Measurements from ENCODE around the gene BABAM2.

The BABAM2 gene

GRCh38 chr2:28172114-28172898 lies 281.8 kb downstream of the BABAM2 start:
- DNase-seq, result no peak

- no peak for DNase-seq
These were observed 282.8 kb downstream of the BABAM2 start for GRCh38 chr2:28173377-28173776.

GRCh38 chr2:28174211-28174610 lies 283.7 kb downstream of the BABAM2 start:
- no peak for DNase-seq

DNA sequence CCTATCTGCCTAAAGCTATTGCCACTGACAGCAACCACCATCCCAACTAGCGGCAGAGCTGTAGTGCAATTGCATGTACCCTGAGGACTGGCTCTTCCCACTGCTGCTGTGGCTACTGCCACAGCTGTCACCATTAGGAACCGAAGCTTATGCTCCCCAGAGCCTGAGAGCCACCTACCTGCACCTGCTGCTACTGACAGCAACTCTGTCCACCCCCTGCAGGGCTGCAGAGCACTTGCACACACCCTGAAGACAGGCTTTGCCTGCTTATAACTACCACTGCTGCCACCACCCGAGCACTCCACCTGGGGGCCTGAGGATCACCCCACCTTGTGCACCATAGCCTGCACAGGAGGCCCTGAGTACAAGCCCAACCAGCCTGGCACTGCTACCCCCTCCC lies 284.5 kb downstream of the BABAM2 start:
- DNase-seq, result no peak

GRCh38 chr2:28178946-28179345 lies 288.4 kb downstream of the BABAM2 start:
- no peak for DNase-seq

GRCh38 chr2:28181801-28182200 lies 291.3 kb downstream of the BABAM2 start:
- DNase-seq, result no peak

DNA sequence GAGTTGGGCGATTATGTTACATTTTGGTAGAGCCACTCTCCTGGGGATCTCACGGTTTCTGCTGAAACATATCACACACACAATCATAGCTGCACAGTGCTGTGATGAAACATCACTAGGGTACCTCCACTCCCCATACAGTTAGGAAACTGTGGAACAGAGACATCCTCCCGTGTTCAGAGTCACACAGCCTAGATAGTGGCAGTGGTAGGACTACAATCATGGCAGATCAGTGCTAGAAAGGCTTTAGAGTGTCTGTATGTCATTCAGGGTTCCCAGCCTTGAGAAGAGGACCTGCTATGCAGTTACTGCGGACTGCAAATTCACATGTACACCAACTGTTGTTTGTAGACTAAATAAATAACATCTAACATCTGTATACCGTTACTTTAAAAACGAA lies 291.8 kb downstream of the BABAM2 start:
- DNase-seq, result no peak

DNA sequence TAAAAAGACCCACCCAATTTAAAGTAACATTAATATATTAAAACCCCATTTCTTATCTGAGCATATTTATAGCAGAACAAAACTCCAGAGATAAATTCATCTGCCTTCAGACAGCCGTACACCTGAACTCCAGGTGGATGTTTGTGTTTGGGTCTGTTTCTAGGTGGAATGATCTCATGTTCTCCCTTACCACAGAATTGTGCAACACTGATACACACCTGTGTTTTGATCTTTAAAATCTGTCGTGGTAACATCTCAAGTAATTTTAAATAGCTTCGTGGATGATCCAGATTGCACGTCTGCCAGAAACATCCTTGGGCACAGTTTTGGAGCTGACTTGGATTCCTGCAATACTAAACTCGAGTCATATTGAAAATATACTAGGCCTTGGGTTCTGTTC lies 294.6 kb downstream of the BABAM2 start:
- no peak for DNase-seq

DNA sequence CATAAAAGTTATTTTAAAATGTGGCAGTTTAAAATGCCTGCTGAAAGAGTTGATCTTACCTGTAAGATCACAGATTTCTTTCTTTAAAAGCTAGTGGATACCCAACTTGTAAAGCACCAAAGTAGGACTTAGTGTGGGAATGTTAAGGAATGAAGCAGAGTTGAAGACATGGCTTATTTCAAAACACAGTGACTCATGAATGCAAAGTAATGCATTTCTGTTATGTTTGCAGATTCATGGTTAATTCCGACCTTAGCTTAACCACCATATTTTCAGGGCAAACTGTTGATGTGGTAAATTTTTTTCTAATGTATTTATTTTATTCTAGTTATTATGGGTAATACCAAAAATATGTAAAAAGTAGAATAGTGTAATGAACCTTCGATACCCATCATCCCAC lies 295.4 kb downstream of the BABAM2 start:
- DNase-seq, result no peak

DNA sequence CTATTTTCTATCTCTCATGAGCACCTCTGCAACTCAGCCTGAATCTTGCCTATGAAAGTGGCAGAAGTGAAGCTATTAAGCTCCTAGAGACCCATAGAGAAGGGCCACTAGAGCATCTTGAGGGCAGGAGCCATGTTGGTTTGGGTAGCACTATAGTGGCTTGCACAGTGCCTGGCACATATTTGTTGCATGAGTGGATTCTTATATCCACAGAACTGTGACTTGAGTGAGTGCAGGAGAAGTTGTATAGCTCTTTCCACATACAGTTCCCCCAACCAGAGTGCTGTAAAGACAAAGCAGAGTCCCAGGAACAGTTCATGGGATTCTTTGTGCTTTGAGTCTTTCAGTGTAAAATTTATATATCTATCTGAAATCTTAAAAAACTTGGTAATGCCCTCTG lies 296.7 kb downstream of the BABAM2 start:
- DNase-seq, result no peak

- DNase-seq, result no peak
These were observed 297.9 kb downstream of the BABAM2 start for GRCh38 chr2:28188436-28188835.

- no peak for DNase-seq
These were observed 303.3 kb downstream of the BABAM2 start for GRCh38 chr2:28193630-28194403.

DNA sequence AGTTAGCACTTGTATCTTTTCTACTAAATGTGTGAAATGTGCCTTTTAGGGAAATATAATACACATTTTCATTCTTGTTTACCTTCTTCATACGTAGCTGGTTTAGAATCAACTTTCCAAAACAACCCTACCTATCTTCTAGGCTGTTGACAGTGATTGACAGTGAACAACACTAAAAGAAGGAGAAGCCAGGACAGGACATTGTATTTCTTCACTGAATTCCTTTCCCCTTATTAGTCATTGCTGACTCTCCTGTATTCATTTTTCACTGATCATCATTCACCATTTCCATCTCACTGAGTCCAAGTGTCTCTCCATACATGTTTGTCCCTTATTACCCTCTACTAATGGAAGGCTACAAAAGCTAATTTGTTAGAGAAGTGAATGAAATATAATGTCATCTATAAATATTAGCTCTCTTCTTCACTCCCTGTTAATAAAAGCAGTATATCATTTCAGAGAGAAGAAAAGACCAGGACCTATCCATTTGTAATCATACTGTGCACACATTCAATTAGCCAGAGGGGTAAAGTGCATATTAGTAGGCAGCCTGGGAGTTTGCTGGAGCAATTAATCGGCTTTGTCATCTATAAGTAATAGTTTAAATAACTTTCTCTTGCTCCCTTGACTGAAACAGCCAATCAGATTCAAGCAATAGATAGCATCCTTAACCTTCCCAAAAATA lies 309.6 kb downstream of the BABAM2 start:
- DNase-seq, result no peak

DNA sequence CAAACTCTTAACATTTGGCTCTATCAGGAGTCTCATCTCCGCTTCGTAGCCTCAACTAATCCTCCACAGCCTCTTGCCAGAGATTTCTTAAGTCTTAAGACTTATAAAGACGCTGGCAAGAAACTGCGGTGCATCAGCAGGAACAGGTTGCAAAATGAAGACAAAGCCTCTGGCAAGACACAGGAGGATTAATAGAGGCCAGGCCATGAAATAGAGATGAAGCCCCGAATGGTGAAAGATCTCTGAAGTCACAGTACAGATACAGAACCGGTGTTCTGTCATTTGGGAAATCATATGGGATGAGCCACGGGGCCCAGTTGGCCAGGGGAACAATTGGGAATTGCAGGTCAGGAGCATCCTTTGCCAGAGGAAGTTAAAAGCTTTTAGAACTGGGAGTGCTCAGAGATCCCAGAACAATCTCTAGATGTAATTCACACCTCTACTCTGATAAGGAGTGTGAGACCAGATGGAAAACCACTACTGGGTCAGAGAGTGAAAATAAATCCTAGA lies 311.2 kb downstream of the BABAM2 start:
- no peak for DNase-seq

DNA sequence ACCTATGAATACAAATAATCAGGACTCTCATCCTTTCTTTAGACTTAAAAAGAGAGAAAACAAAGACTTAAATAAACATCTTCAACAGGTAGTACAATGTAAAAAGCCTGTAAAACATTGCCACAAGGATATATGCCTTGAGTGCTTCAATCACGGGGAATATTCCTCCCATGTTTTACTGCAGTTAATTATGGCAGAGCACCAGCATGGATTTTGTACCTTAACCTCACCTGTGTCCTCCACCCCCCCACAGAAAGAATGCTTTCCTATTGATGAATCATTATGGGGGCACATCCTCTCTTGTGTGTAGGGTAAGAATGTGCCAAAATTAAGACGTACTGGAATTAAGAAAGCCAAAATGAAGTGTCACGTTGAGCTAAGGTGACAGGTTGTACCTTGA lies 312.2 kb downstream of the BABAM2 start:
- DNase-seq, result no peak

- no peak for DNase-seq
These were observed 316.2 kb downstream of the BABAM2 start for GRCh38 chr2:28206762-28207161.

GRCh38 chr2:28209261-28209691 lies 318.7 kb downstream of the BABAM2 start:
- no peak for DNase-seq

DNA sequence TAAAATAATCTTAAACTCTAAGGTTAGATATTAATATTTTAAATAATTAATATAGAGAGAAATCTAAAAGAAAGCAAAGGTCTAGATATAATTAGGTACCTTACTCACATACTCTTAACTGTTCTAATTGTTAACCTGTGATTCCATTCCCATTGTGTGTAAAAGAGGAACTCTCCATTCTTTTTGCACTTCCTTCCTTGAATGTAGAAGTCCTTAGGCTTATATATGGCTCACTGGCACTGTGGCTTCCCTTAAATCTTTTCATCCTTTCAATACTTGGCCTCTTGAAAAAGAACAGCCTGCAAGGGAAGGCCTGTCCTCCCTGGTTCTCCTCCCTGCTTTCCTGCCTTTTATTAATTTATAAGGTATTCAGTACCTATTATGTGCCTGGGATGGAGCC lies 319.3 kb downstream of the BABAM2 start:
- DNase-seq, result no peak

DNA sequence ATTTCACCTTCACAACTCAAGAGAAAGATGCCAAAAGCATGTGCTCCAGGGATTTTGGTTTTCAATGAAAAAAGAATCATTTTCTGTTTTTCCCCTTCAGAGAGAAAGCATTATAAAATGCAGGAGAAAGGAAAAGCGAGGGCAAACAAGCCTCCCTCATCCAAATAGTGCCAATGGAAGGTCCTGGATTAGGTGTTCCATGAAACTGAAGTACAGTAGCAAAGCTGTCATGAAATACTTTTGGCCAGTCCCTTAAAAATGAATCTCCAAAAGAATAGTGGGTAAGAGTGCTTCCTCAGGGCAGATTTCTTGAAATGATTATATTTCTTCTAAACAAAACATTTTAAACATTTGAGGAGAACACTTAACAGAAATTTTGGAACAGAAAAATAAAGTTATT lies 320.0 kb downstream of the BABAM2 start:
- no peak for DNase-seq

- no peak for DNase-seq
These were observed 325.8 kb downstream of the BABAM2 start for GRCh38 chr2:28216331-28216730.

DNA sequence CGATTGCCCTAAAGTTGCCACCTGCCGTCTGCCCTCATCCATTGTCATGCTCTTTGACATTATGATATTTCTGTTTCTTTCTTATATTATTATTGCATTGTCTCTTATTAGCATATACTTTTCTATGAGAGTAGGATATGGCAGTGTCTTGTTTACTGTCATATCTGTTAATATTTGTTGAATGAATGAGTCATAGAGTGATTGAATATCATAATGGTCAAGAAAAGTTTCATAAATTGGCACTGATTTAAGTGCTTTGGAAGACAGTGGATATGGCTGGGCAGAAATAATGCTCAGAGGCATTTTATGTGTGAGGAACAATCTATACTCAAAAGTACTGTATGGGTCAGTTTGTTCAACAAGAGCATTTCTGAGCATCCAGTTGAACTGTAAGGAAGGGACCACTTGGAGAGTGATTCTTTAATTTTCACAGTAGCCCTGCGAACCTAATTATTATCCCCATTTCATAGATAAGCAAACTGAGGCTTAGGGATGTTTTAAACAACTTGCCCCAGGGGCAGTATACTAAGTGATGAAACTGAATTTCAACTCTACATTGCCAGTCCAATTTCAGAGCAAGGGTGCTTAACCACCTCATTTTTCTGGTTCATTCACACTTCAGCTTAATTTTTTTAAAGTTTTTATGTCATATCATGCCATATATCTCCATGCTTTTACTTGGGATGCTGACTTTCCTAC lies 326.7 kb downstream of the BABAM2 start:
- DNase-seq, result no peak

- no peak for DNase-seq
These were observed 328.6 kb downstream of the BABAM2 start for GRCh38 chr2:28219138-28219537.

Data from stimulated activated CD4-positive, alpha-beta T cell treated with anti-CD3 and anti-CD28 coated beads, Interleukin-2, amount 100 ng/mL, for 24 hours (primary cell).